GM19372 (cell line): Measurements from ENCODE around the gene ESD.
A peak's percentile ranks its signal among the peaks of the same experiment; 100 is the strongest.
"Not testable (repeated sequence)": the region's sequence is repeated elsewhere in the genome, so short reads cannot be mapped to it uniquely, and the experiment has no call there.

ENCODE experiments used
- ATAC-seq: cut with Tn5 transposase; IDR thresholded peaks from one replicate; pipeline ENCODE4 v1.9.1; 2021; ENCODE audit warnings: mild to moderate bottlenecking, low read depth, moderate library complexity; ENCODE audit not compliant: unreplicated experiment

The ESD gene

DNA sequence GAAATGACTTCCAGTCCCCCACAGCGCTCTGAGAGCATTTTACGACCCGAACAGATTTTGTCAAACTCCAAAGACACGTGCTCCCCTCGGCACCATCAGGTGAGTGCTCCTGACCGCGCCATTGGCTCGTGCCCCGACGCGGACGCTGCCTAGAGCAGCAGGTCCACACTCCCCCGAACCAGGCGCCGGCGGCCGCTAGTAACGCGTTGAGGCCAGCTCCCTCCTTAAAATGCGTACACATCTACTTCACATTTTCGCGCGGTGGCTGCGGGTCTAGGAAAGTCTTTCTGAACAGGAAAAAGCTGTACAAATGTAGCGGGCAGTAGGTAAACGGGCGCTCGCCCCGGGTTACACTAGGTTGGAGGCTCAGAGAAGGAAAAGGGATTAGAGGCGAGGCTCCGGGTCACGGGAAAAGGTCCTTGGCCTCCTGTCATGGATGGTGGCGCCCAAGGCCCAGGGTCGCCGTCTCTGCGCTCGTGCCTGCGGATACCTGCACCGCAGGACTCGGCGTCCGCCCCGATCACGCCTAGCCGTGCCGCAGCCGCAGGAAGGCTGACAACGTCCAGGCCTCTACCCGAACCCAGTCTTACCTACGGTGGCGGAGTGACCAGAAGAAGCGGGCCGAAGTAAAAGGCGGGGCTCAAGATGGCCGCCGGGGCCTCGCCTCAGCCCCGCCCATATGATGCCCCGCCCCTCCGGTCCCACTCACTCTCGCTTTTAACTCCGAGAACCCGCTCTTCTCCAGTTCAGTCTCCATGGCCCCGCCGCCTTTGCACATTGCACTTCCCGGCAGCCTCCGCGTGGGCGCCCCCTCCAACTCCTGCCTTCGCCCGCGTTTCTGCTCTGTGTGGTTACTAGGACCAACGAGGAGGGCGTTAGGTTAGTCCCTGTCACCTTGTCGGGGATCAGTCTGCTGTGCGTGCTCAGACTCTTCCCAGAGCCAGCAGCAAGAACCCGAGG, at the start of gene ESD:
Gene ESD, minus strand, starts transcription at position 647 of the 960 bp plus-strand sequence. CDS start 5,748 bp downstream, outside the sequence.
- ATAC-seq, result peak; percentile 85

GRCh38 chr13:46846726-46847125, 49.8 kb upstream of the ESD start:
- no peak for ATAC-seq

DNA sequence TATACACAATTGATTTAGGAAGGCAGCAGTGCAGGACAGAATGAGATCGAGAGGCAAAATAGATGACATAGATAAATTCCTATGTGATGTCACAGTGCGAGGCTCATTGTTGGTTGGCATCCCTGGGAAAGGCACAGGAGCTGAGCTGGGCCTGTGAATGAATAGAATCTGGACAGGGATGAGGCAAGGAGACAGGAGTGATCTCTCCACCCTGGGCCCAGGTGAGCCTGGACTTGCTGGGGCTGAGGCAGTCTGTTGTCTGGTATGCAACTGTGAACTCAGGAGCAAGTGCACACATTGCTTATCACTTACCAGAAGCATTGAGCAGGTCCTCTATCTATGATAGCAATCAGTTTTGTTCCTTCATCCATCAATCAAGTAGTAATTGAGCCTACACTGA, 48.2 kb upstream of the ESD start:
- no peak for ATAC-seq

DNA sequence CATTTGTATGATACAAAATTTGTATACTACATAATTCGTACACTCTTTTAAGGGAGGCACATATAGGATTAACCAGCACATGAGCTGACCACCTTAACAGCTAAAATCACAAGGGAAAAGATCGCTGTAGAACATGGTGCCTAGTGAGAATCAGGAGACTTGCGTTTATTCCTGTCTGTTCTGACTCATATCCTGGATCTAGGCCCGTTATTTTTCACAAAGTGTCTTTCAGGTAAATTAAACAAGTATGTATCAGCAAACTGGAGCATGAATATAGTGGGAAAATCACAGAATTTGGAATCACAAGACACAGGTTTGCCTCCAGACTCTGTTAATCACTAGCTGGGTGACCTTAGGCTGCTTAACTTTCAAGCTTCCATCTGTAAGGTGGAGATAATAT, 47.5 kb upstream of the ESD start:
- no peak for ATAC-seq

GRCh38 chr13:46839399-46839798, 42.4 kb upstream of the ESD start:
- no peak for ATAC-seq

DNA sequence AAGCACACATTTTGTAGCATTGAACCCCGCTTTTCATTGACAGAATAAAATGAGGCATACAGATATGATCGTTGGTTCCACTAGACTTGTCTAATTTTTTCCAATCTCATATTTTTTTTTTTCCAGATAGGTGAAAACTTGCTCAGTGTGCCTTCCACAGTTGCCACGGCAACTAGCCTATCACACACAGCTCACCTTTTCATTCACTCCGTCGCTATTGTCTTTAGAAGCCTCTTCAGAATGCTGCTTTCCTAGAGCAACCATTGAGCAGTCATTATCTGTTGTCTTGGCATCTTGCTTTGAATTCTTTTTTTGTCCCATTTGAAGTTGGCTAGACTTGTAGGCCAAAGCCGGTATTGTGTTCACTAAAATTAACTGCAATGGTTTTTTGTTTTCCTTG, 37.7 kb upstream of the ESD start:
- no peak for ATAC-seq

- no peak for ATAC-seq
These were observed 34.7 kb upstream of the ESD start for GRCh38 chr13:46831588-46832194.

GRCh38 chr13:46830405-46831005, 33.5 kb upstream of the ESD start:
- no peak for ATAC-seq

DNA sequence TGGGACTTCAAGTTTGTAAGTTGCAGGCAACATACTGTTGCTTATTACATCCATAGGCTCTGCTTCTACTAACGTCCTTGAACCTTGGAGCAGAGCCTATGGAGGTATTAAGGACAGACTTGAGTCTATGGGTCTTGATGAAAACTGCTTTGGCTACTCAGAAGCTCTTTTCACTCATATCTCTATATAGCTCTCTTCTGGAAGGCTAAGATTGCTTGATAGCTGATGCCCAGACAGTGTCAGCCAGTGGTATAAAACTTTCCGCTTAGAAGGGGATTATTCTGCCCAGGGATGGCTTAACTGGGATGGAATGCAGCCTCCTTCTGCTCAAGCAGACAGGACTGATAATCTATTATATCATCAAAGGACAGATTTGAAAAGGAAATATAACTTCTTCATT, 25.6 kb upstream of the ESD start:
- no peak for ATAC-seq

DNA sequence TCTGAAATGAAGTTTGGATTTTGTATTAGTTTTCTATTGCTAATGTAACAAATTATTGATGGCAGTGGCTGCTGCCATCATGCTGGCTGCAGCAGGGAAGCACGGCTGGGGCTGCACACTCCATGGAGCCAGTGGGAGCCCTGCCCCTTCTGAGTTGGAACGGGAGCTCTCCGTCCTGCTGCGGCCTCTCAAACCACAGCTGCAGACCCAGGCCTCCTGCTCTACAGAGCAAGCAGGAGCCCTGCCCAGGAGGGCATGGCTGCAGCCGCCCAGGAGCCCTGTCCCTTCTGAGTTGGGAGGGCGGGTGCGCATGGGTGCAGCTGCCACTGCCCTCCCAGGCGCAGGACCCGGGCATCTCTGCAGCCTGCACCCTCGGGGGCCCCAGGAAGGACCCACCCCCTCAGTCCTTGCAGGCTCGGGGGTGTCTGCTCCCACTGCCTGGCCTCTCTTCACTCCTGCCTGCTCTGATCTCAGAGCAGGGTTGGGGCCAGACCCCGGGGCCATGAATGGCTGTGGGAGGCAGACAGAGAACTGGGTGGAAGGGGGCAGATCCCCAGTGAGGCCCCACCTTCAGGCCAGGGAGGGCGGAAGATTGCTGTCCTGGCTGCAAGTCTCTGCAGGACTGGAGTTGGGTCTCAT, 21.0 kb upstream of the ESD start:
- no peak for ATAC-seq

DNA sequence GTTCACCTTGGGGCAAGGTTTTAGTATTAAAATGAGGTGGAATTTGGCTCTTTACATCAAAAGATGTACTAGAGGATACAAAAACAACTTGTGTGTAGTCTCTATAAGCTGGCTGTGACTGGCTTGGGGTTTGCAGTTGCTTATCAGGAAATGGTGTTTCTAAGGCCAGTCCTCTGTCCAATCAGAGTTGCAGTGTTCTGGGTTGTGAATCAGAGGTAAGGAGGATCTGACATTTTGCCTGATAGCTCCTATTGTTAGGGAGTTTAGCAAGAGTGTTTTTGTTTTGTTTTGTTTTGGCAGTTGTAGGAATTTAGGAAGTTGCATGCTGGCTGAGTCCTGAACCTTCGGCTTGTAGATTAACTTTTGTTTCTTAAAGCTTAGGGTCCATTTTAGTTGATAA, 20.1 kb upstream of the ESD start:
- ATAC-seq, result no peak

DNA sequence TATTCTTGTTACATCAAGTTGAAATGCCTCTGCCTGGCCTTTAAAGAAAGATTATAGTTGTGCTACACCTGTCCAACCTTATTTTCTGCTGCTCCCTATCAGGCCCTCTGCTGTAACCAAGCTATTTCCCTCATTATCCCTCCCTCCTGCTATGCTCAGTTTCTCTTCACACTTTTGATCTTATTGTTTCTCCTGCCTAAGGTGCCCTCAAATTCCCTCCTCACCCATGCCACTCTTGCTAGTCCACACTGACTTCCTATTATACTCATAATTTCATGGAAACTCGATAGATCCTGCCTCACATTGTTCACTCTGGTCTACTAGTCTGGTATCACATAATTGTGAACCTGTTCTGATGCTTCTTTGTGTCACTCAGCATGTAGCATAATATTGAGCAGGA, 19.4 kb upstream of the ESD start:
- no peak for ATAC-seq

DNA sequence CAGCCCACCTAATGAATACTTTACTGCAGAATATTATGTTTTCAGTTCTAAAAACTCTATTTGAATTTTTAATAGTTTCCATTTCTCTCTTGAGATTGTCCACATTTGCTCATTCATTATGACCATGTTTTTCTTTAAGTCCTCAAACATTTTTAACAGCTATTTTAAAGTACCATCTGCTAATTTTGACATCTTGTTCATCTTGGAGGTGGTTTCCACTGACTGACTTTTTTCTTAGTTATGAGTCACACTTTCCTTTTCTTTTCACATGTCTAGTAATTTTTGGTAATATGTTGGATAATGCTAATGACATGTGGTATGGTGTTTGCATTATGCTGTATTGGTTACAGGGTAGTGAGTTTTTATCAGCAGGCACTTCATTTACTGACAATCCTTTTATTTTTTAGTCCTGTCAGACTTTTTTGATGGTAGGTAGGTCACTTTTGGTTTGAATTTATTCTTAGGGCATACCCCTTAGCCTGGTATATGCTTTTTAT, 15.4 kb upstream of the ESD start:
- ATAC-seq, result no peak

DNA sequence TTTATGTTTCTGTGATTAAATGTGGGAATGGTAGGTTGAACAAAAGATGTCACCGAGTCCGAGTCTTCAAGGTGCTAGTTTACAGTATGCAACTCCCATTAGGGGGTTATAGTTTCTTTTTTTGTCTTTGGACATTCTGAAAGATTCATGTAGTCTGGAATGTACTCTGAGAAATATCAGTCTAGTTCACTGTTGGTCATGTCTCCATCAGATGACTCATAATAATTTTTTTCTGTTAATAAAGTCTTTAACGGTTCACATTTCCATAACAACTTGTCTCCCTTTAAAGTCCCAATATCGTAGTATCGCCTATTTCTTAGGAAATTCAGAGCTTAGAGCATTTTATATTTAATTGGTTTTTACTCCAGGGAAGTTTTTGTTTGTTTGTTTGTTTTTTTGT, 13.5 kb upstream of the ESD start:
- ATAC-seq, result no peak

DNA sequence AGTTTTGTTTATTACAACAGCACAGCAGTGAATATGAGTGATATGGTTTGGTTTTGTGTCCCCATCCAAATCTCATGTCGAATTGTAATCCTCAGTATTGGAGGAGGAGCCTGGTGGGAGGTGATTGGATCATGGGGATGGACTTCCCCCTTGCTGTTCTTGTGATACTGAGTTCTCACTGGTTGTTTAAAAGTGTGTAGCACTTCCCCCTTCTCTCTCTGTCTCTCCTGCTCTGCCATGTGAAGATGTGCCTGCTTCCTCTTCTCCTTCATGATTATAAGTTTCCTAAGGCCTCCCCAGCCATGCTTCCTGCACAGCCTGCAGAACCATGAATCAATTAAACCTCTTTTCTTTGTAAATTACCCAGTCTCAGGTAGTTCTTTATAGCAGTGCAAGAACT, 8.0 kb upstream of the ESD start:
- not testable (repeated sequence) for ATAC-seq

- no peak for ATAC-seq
These were observed 7.4 kb upstream of the ESD start for GRCh38 chr13:46804391-46804815.

- no peak for ATAC-seq
These were observed 6.6 kb upstream of the ESD start for GRCh38 chr13:46803586-46803985.

GRCh38 chr13:46801858-46802257, 4.9 kb upstream of the ESD start:
- no peak for ATAC-seq

DNA sequence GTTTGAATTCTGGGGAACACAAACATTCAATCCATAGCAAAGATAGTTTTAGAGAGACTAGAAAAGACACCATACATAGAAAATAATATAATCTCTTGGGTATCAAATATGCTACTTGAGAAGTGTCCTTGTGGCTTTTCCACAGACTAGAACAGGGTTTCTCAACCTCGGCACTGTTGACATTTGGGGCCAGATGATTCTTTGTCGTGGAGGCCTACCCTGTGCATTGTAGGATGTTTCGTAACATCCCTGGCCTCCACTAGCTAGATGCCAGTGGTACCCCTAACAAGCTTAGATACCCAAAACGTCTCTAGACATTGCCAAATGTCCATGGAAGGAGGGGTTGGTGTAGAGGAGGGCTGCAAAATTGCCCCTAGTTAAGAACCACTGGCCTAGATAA, 2.2 kb upstream of the ESD start:
- ATAC-seq, result no peak

DNA sequence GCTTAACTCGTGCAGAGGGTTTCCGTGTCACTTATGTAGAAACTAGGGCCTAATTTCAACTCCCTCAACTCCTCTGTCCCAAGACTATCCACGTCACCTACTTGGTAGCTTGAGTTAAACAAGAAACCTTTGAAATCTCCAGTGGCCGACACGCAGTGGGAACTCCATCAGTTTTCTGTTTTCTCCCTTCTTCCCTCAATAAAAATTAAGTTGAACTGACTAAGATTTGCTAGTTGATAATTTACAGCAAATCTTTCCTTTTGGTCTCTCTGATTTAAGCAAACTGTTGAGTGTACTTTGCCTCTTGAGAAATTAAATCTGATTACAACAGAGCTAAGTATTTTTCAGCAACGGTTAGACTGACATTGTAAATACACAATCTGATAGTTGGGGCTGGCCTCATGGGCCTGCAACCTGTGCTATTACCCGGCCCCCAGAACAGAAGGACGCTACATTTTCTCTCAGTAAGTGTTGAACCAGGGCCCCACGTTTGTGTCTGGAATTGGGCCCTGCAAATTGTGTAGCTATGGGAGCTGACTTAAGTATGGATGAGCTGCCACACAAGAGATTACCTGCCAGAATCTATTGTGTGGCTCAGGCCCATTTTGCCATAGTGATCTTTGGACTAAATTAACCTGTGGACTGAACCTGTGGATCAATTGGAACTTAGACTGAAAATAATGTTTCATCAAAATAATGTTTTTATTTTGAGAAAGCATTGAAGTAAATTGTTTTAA, 708 bp upstream of the ESD start:
- no peak for ATAC-seq
